ENCODE measurements around the gene RAB37. TPM values are rescaled to one million over a fixed set of nuclear protein-coding genes. Genes with fewer than 3 reads are reported as not detected.

RAB37 gene
- total and polyA plus RNA-seq, 11 donors = 0.76 to 3.6 (median 1.7) TPM

- ATAC-seq (no peak), DNase-seq (no peak)
- TF ChIP-seq CTCF (IDR thresholded peaks at IDR 0.05) (no peak), POLR2A (IDR thresholded peaks at IDR 0.05) (no peak)
- H3K4me1 ChIP-seq = peaks cover 0 to 55% (median 26%) of the 10 kb centered on the region in 12 donors
- no peak overlapping the region for H3K4me3 ChIP-seq
- peaks cover 0 to 79% (median 31%) of the 10 kb centered on the region in 9 donors for H3K36me3 ChIP-seq
- no peaks in the 10 kb centered on the region for H3K9me3 ChIP-seq
- WGBS, 4 donors = 38 to 60% (median 57%) methylated on average over 5 of the region's 5 CpGs
- peak overlapping the region in 3 of 12 donors; percentile 73 to 83 (median 80) for H3K27ac ChIP-seq
- H3K27me3 ChIP-seq = no peaks in the 10 kb centered on the region
- intact Hi-C loops (cut with DNase I) = loop anchor here (1.0 to 5.0 kb wide), 5 partner anchors 22 to 113 kb away; partner anchors contain the start of genes NHERF1 (in 1 of the 10) and RAB37 (in 1 of the 10)
Observed at GRCh38 chr17:74769856-74770497, 32.9 kb downstream of the RAB37 start.

- 66 to 76% (median 69%) methylated on average over 15 to 16 of the region's 16 CpGs for WGBS, 4 donors
Observed at GRCh38 chr17:74770498-74771318, 33.7 kb downstream of the RAB37 start.

GRCh38 chr17:74771319-74771914, 34.4 kb downstream of the RAB37 start:
- no peak for TF ChIP-seq CTCF (IDR thresholded peaks at IDR 0.05)
- no peak for TF ChIP-seq POLR2A (IDR thresholded peaks at IDR 0.05)
- Histone ChIP-seq H3K36me3 (peaks cover 0 to 66% (median 31%) of the 10 kb centered on the region in 9 donors), H3K9me3 (no peaks in the 10 kb centered on the region), H3K4me1 (peaks cover 0 to 63% (median 34%) of the 10 kb centered on the region in 12 donors), H3K4me3 (no peak overlapping the region), H3K27ac (no peak overlapping the region), H3K27me3 (no peaks in the 10 kb centered on the region)
- ATAC-seq = no peak
- no peak for DNase-seq
- 83 to 88% (median 86%) methylated on average over 4 to 9 of the region's 9 CpGs for WGBS, 4 donors
- intact Hi-C loops (cut with DNase I) = loop anchor here in 4 of 10 donors (2.0 to 5.0 kb wide), 3 partner anchors 27 to 114 kb away; partner anchors contain the start of gene RAB37 (in 1 of the 4)

More at GRCh38 chr17:74770498-74771318, 33.7 kb downstream of the RAB37 start:
- H3K27me3 ChIP-seq = no peaks in the 10 kb centered on the region
- no peak overlapping the region for H3K27ac ChIP-seq
- intact Hi-C loops (cut with DNase I) = loop anchor here in 8 of 10 donors (1.0 to 5.0 kb wide), 4 partner anchors 26 to 113 kb away; partner anchors contain the start of gene RAB37 (in 1 of the 8)
- H3K9me3 ChIP-seq = no peaks in the 10 kb centered on the region
- ATAC-seq (peak; percentile 44 to 68 (median 60)), DNase-seq (peak; percentile 61 to 85 (median 72))
- no peak overlapping the region for H3K4me3 ChIP-seq
- peaks cover 0 to 62% (median 33%) of the 10 kb centered on the region in 12 donors for H3K4me1 ChIP-seq
- H3K36me3 ChIP-seq = peaks cover 0 to 74% (median 31%) of the 10 kb centered on the region in 9 donors
- TF ChIP-seq POLR2A (IDR thresholded peaks at IDR 0.05) (no peak), CTCF (IDR thresholded peaks at IDR 0.05) (peak; percentile 68 to 86 (median 76))
